GM18520 (cell line): ENCODE results near the gene RABAC1.
"Not testable (repeated sequence)": the region's sequence is repeated elsewhere in the genome, so short reads cannot be mapped to it uniquely, and the experiment has no call there.

Source experiments
- ATAC-seq: cut with Tn5 transposase; IDR thresholded peaks from one replicate; pipeline ENCODE4 v1.9.1; 2021; ENCODE audit not compliant: unreplicated experiment

Gene RABAC1

DNA sequence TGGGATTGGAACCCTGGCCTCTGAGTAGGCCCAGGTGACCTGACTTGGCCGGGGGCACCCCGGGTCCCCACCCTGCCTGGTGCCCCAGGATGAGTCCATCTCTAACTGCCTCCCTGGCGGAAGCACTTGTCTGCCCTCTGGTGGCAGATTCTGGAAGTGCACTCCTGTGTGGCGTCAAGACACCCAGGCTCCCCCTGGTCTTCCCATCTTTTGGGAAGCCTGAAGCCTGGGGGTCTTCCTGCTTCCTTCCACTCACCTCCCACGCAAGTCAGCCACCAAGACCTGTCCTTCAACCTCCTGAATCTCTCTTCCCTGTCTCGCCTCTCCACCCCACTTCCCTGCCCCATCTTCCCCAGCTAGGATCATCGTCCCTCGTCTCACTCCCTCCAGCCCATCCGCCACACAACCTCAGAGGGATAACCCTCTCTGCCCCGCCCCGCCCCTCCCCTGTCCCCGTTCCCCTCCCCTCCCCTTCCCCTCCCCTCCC, 7.4 kb downstream of the RABAC1 start:
- ATAC-seq: no peak

DNA sequence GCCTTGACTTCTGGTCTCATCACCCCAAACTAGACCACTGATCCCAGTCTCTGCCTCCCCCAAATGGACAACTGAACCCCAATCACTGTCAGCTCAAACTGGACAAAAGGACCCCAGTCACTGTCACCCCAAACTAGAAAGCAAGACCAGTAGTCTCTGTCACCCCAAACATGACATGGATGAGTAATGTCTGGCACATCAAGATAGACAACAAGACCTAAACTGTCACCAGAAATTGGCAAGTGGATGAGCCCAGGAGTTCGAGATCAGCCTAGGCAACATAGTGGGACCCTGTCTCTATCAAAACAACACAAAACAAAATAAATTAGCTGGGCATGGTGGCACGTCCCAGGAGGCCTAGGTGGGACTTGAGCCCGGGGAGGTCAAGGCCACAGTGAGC, 12.0 kb downstream of the RABAC1 start:
- ATAC-seq: no peak

DNA sequence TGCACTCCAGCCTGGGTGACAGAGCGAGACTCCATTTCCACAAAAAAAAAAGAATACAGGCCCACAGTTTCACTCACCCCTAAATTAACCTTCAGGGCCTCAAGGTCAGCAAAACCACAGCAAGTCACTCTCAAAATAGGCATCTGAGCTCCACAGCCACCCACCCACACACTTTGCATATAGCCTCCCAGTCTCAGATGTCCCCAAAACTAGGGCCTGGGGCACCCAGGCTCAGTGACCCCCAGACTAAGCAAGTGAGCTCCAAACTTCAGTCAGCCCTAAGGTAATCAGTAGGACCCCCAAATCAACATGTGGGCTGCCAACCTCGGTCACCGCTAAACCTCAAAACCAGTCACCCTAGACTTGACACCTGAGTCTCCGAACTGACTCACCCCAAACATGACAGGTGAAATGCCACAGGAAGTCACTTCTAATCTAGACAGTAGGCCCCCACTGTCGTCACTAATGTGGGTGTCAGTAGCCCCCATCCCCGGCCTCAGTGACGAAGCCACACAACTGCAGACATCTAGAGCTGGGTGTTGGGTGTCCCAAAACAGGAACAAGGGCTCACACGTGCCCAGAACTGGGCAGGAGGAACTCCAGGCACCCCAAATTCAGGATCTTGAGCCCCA, 13.9 kb downstream of the RABAC1 start:
- peak; percentile 83 for ATAC-seq

DNA sequence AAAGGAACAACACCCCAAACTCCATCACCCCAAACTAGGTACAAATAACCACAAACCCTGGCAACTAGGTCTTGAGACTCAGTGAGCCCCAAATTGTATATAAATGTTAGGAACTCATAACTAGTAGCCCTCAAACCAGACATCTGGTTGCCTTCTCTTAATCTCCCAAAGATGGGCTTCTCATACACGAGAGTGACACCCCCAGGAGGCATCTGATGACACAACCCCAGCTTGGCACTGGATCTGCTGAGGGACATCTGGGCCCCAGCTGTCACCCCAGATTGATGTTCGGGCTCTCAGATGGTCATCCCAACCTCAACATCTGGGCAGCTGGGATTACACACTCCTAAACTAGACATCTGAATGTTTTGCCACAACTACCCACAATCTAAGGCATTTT, 14.8 kb downstream of the RABAC1 start:
- no peak for ATAC-seq

DNA sequence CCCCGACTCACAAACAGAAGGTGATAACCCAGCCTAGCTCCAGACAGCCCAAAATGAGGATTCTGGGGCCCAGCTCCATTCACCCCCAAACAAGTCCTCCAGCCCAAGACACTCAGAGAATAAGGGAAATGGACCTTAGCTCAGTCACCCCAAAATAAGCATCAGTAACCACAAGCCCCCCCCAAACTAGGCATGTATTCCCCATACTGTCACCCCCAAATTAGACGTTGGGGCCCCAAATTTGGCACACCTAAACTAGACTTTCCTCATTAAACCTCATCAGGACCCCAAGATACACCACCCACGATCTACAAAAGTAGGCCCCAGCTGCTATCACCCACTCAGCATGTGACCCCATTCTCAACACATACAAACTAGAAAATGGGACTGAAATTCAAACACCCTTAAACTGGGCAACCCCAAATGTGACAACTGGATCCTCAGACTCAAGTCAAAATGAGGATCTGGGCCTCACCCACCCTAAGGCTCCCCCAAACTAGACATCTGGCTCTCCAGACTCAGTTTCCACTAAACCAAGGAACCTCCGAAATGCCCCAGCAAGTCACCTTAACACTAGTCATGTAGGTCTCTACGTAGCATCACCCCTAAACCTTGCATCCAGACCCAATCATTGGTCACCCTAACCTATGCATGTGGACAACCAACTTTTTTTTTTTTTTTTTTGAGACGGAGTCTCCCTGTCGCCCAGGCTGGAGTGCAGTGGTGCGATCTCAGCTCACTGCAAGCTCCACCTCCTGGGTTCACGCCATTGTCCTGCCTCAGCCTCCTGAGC, 17.5 kb downstream of the RABAC1 start:
- no peak for ATAC-seq

DNA sequence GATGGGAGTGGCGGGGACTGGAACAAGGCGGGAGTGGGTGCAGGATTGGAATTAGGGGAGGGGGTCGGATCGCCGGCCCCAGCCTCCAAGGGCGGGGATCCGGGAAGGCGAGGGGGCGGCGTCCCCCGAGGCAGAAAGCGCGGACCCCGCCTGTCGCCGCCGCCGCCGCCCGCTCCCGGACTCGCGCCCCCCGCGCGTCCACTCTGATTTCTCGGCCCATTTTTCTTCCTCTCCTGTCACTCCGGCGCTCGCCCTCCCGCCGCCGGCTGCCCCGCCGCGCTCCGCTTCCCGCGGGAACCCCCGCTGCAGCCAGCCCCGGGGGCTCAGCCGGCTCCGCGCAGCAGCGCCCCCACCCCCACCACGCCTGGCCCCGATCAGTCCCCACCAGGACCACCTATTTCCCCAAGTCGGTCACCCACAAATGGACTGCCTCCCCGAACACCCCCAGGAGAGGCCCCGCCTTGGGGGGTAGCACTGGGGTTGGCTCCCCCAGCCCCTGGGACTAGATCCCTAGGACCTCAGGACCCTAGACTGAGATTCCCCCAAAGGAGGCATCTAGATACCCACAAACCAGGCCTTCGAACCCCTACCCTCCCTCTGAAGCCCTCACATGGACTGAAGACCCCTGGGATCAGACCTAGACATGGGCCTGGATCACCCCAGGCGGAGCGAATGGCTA, 18.3 kb downstream of the RABAC1 start:
- ATAC-seq: no peak

DNA sequence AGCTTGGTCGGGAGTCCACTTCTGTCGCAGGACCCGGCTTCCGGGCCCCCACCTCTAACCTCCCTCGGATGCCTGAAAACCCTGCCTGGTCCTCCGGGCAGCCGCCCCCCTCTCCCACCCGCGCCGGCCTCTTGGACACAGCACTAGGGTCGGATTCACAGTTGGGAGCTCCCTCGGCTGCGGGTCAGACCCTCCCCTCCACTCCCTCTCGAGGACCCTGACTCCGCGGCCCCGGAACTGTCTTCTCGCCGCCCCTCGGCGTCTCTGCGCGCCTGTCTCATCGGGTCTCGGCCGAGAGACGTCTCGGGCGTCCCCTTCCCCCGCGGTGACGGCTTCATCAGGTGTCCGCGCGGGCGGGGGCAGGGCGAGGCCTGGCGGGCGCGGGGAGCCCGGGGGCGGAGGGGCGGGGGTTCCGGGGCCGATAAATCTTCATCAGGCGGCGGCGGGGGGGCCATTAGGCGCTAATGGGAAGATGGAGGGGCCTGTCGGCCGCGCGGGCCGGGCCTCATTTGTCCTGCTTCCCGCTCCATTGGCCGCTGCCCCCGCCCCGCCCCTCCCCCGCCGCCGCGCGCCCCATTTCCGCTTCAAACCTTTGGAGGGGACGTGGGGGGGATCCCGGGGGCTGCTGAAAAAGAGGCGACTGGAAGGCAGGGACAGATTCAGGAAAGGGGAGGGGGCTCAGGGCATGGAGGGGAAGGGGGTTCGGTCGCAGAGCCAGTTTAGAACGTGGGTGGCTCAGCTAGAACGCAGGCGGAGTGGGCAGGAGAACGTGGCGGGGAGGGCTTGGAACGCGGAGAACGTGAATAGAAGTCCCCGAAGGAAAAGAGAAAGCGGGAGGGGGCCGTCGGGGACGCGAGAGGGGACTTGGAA, 19.0 kb downstream of the RABAC1 start:
- no peak for ATAC-seq

DNA sequence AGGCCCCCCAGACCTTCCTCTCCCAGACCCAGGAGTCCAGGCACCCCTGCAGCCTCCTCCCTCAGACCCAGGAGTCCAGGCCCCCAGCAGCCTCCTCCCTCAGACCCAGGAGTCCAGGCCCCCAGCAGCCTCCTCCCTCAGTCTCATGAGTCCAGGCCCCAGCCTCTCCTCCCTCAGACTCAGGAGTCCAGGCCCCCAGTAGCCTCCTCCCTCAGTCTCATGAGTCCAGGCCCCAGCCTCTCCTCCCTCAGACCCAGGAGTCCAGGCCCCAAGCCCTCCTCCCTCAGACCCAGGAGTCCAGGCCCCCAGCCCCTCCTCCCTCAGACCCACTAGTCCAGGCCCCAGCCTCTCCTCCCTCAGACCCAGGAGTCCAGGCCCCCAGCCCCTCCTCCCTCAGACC, 19.9 kb downstream of the RABAC1 start:
- ATAC-seq: not testable (repeated sequence)

DNA sequence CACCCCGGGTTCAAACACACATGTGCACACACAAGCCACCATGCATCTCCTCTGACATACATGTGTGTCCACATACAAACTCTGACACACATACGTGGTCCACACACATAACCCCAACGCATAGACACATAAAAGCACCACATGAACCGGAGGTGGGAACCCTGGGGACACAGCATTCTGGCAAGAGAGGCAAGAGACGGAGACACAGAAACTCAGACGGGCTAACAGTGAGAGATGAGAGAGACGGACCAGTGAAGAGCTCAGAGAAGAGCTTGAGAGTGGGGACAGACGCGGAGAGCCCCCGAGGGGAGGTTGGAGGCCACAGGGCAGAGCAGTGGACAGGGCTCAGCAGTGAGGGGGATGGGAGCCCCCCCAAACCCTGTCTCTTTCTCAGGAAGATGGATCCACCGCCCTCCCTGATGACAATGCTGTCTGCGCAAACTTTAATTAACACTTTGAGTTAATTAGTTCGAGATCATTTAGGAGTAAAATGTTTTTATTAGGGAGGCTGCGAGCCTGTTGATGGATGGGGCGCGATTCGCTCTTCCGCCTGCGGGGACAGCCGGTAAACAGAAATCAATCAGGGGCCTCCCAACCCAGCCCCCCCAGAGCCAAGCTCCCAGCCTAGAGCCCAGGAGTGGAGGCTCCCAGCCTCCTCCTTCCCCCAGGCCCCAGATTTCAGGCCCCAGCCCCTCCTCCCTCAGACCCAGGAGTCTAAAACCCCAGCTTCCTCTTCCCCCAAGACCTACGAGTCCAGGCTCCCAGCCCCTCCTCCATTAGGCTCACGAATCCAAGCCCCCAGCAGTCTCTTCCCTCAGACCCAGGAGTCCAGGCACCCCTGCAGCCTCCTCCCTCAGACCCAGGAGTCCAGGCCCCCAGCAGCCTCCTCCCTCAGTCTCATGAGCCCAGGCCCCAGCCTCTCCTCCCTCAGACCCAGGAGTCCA, 21.3 kb downstream of the RABAC1 start:
- no peak for ATAC-seq

DNA sequence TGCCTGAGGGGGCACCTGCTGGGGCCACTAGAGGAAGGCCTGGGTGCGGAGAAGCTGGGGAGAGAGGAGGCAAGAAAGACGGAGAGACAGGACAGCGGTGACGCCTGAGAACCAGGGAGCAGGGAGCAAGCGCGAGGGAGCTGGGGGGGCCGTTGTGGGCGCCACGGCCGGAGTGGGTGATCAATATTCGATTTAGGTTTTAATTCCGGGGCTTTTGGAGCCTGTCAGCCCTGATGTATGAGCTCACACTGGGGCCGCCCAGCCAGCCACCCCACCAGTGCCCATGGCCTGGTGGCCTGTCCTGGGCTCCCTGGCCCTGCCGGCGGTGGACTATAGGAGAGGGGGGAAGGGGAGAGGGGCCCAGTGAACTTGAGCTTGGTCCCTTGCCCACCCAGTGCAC, 22.2 kb downstream of the RABAC1 start:
- ATAC-seq: no peak

DNA sequence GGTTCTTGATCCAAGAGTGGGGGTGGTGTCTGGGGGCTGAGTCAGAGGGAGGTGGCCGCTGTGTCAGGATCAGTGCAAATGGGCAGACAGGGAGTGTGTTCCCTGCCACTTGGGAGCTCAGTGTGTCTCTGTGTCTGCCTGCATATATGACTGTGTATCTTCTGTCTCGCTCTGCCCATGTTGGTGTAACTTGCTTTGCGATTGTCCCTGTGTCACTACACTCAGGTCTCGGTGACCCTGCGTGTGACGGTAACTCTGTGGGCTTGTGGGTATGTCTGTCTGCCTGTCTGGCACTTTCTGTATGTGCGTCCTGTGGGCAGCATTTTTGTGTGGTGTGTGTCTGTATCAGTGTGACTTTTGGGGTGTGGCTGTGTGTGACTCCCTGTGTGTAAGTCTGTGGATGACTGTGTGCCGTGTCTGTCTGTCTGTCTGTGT, 22.7 kb downstream of the RABAC1 start:
- ATAC-seq: no peak

DNA sequence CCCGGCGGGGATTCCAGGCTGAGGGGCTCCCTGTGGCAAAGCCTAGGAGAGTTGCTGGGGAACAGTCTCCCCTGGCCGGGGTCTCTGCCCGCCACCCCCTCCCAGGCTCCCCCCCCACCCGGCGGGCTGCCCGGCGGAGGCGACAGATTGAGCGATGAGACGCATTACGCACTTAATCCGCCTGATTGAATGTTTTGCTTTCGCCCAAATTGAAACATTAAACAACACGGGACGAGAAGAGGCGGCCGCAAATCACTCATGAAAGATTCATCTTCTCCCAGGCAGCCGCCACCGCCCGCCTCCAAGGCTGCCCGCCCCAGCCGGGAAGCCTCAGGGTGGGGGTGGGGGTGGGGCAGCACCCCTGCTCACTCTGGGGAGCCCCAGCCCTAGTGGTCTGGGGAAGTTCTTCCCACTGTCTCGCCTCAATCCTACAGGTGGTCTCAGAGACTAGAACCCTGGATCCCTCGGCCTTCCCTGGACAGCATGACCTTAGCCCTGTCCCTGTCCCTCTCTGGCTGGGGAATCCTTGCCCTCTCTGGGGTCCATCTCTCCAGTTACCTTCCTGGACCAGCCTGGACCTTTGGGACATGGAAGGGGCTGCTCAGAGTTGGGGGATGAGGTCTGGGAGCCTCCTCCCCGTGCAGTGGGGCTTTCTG, 23.2 kb downstream of the RABAC1 start:
- no peak for ATAC-seq

DNA sequence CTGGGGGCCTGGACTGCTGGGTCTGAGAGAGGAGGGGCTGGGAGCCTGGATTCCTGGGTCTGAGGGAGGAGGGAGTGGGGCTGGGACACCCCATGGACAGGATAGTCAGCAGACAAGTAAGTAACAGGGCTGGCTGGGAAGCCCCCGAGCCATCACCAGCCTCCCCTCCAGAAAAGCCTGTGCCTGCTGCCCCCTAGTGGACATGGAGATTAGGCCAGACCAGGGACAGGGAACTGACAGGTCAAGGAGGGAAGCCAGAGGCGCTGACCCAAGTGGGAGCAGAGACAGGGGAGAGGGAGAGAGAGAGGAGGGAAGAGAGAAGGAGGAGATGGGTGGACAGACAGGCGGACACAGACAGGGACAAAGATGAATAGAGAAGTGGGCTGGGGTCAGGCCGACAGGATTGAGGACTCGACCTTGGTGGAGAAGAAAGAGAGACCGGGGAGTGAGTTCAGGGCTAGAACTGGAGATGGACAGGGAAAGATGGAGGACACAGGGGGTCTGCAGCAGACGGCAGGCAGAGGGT, 24.2 kb downstream of the RABAC1 start:
- no peak for ATAC-seq

DNA sequence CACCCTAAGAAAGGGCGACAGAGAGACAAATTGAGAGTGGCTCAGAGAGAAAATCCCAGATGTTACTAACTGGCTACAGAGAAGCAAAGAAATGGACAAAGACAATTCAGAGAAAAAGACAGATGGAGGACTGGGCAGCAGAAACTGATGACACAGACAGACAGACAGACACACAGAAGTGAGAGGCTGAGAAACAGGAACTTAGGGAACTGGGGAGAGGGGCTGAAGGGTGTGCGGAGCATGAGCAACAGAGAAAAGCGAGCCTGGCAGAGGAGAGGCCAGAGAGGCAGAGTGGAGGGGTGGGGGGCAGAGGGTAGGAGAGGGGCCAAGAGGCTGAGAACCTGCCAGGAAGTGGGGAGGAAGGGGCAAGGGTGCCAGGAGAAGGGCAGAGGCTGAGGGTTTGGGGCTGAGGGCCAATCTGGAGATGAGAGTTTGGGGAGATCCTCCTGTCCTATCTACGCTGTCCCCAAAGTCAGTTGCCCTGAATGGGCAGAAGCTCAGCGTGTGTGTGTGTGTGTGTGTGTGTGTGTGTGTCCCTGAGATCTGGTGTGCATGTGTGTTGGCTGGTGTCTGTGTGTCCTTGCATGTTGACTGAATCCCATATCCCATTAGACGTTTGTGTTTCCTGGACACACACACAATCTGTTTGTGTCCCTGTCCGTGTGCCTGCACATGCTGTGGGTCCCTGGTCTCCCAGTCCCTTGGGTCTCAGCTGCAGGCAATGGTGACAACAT, 25.3 kb downstream of the RABAC1 start:
- ATAC-seq: no peak

DNA sequence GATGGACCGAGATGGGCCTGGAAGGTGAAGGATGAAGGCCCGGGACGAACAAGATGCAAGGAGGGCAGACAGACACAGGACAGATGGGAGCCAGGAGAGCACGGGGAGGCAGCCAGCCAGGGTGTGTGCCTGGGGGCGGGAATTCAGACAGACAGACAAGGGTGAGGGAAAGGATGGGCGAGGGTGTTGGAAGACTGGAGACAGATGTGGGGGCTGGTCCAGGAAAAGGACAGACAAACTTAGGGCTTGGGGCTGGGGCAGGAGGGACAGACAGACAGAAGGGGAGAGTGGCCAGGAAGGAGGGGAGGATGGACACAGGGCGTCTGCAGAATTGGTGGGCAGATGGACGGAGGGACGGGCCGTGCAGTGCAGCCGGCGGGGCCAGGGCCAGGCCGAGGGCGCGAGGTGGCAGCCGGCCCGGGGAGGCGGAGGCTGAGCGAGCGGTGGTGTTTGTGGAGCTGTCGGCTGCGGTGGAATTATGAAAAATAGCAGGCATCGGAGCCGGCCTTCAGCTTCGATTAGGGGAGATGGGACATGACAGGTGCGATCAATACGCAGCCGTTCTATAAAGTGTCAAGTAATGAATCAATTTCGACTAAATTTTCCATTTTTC, 26.3 kb downstream of the RABAC1 start:
- ATAC-seq: no peak

DNA sequence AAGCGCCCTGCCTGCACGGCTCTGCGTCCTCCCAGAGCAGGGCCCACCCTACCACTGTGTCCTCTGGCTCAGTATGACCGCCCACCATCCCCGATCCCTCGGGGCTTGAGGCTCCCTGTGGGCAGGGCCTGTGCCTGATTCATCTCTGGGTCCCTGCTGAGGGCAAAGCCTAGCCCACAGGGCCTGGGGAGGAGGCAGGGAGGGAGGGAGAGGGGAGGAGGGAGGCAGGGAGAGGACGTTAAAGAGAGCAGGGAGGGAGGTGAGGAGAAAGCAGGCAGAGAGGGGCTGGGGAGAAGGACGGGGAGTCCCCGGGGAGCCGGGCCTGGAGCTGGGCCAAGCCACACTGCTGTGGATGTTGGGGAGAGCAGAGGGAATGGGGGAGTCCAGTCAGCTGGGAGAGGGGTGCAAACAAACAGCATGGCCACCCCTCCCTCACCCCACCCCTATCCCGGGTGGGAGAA, 26.8 kb downstream of the RABAC1 start:
- ATAC-seq: no peak

DNA sequence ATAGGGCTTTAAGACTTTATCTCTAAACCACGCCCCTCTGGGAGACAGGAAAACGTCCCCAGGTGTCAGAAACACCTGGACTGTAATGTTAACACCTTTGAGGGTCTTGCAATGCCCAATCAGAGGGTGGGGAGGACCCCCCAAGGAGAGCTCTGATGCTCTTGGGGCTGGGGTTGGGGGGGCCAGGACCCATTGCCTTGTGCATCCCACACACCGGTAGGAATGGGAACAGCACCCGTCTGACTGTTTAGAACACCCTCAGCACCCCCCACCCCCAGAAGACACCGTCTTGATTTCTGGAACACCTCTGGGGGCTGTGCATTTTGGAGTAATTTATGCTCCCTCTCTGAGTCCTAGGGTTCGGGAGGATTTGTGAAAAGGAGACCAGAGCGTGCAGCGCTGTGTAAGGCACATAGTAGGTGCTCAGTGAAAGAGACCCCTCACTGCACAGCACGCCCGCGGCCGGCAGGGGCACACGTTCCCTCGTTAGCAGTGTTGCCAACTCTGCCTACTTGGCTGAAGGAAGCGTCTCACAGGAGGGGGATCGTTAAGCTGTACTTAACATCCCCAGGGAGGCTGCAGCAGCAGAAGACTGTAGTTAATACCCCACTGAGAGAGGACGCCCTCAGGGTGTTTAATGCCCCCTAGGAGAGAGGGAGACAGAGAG, 28.1 kb downstream of the RABAC1 start:
- ATAC-seq: no peak
